ENCODE data around the gene SPPL2B. TPM values are rescaled to one million over a fixed set of nuclear protein-coding genes. Genes with fewer than 3 reads are reported as not detected.

Gene SPPL2B
- total RNA-seq, 6 experiments from 2014 or later: 11.8 to 39.8 (median 26.5) TPM

DNA sequence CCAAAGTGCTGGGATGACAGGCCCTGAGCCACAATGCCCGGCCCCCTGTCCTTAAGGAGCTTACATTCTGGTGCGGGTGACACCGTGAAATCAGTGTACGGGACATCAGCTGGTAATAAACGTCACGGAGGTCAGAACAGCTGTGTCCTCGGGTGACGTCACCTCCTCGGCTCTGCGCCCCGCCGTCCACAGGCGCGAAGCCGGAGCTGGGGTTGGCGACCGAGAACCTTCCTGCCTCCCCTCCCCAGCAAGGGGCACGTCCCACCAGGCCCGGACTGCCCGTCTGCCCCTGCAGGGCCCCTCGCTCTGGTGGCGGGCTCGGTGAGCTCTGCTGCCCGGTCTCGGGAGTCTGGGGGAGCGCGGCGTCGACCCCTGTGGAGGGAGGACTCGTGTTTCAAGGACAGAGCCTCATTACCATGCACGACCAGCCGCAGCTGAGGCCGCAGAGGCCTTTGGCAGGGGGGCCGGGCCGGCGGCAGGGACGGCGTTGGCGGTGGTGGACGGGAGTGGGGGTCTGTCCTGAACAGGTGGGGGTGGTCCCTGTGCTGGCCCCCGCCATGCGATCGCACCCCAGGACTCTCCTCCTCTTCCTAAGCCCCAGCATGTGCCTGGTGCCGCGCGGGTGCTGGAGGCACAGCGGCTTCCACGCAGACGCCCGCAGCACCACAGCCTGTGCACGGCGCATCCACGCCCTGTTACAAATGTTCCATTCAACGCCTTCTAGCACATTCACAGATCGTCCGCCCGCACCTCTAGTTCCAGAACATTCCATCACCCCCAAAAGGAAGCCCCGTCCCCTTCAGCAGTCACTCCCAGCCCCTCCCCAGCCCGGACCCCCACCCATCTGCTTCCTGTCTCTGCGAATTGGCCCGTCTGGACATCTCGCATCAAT lies 25.9 kb upstream of the SPPL2B start:
- WGBS (ENCODE audit: insufficient coverage, low coverage, low lambda C conversion rate, missing lambda C conversion rate): 21% methylated on average over 17 of the region's 62 CpGs
- ATAC-seq: peak; percentile 26 to 61 (median 46)

GRCh38 chr19:2303211-2303798 lies 25.2 kb upstream of the SPPL2B start:
- ATAC-seq (no peak), DNase-seq (no peak)
- no peak overlapping the region for H3K27ac ChIP-seq
- no peaks in the 10 kb centered on the region for H3K9me3 ChIP-seq
- H3K4me1 ChIP-seq: no peaks in the 10 kb centered on the region
- no peak for TF ChIP-seq POLR2A (IDR thresholded peaks at IDR 0.05)
- TF ChIP-seq, protein P1, sequence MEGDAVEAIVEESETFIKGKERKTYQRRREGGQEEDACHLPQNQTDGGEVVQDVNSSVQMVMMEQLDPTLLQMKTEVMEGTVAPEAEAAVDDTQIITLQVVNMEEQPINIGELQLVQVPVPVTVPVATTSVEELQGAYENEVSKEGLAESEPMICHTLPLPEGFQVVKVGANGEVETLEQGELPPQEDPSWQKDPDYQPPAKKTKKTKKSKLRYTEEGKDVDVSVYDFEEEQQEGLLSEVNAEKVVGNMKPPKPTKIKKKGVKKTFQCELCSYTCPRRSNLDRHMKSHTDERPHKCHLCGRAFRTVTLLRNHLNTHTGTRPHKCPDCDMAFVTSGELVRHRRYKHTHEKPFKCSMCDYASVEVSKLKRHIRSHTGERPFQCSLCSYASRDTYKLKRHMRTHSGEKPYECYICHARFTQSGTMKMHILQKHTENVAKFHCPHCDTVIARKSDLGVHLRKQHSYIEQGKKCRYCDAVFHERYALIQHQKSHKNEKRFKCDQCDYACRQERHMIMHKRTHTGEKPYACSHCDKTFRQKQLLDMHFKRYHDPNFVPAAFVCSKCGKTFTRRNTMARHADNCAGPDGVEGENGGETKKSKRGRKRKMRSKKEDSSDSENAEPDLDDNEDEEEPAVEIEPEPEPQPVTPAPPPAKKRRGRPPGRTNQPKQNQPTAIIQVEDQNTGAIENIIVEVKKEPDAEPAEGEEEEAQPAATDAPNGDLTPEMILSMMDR (IDR thresholded peaks at IDR 0.05): no peak
- no peak overlapping the region for H3K4me3 ChIP-seq
- no peaks in the 10 kb centered on the region for H3K27me3 ChIP-seq
- 52% methylated on average over 16 of the region's 26 CpGs for whole genome bisulfite sequencing (ENCODE audit: insufficient coverage, low coverage, low lambda C conversion rate, missing lambda C conversion rate)
- intact Hi-C loops (cut with DNase I): no loop called here
- no peaks in the 10 kb centered on the region for H3K36me3 ChIP-seq

More for the DNA sequence above, 25.9 kb upstream of the SPPL2B start:
- Histone ChIP-seq H3K9me3 (no peaks in the 10 kb centered on the region), H3K27me3 (no peaks in the 10 kb centered on the region), H3K27ac (no peak overlapping the region), H3K36me3 (no peaks in the 10 kb centered on the region), H3K4me1 (no peaks in the 10 kb centered on the region), H3K4me3 (no peak overlapping the region)
- intact Hi-C loops (cut with DNase I): no loop called here
- TF ChIP-seq, protein P1 (IDR thresholded peaks at IDR 0.05): no peak
- no peak for TF ChIP-seq POLR2A (IDR thresholded peaks at IDR 0.05)
- peak in 1 of 3 donors; percentile 51 for DNase-seq

- TF ChIP-seq POLR2A (IDR thresholded peaks at IDR 0.05): no peak
- TF ChIP-seq, protein P1 (IDR thresholded peaks at IDR 0.05): no peak
- intact Hi-C loops (cut with DNase I): no loop called here
- Histone ChIP-seq H3K9me3 (no peaks in the 10 kb centered on the region), H3K27me3 (no peaks in the 10 kb centered on the region), H3K36me3 (no peaks in the 10 kb centered on the region), H3K4me1 (no peaks in the 10 kb centered on the region), H3K4me3 (no peak overlapping the region), H3K27ac (no peak overlapping the region)
- 53% methylated on average over 4 of the region's 19 CpGs for WGBS (ENCODE audit: insufficient coverage, low coverage, low lambda C conversion rate, missing lambda C conversion rate)
- DNase-seq: no peak
- no peak for ATAC-seq
These were observed 22.8 kb upstream of the SPPL2B start for GRCh38 chr19:2305452-2306280.

- Histone ChIP-seq H3K4me3 (no peak overlapping the region), H3K27me3 (no peaks in the 10 kb centered on the region), H3K36me3 (no peaks in the 10 kb centered on the region), H3K9me3 (no peaks in the 10 kb centered on the region), H3K27ac (no peak overlapping the region), H3K4me1 (no peaks in the 10 kb centered on the region)
- no peak for ATAC-seq
- no peak for DNase-seq
- TF ChIP-seq POLR2A (IDR thresholded peaks at IDR 0.05): no peak
- TF ChIP-seq, protein P1 (IDR thresholded peaks at IDR 0.05): no peak
- intact Hi-C loops (cut with DNase I): no loop called here
- WGBS (ENCODE audit: insufficient coverage, low coverage, low lambda C conversion rate, missing lambda C conversion rate): no CpG with 5 or more reads among the region's 19 CpGs
These were observed 22.1 kb upstream of the SPPL2B start for GRCh38 chr19:2306281-2306806.

Measured in right lobe of liver (tissue), 6 donors.